ENCODE data around the gene HOXC13. TPM values are rescaled to one million over a fixed set of nuclear protein-coding genes. Genes with fewer than 3 reads are reported as not detected.
A peak's percentile ranks its signal among the peaks of the same experiment; 100 is the strongest.

HOXC13 gene
- total RNA-seq, 1 experiment from 2014 or later: 93.5 TPM

- Histone ChIP-seq H3K27ac (ENCODE audit: low read length) (peak overlapping the region; percentile 99), H3K9me3 (ENCODE audit: control insufficient read depth, insufficient read depth, low read depth, low read length) (no peaks in the 10 kb centered on the region), H3K4me3 (ENCODE audit: low read depth in 2 of 2, low read length in 2 of 2) (peak overlapping the region; percentile 66 to 67), H3K4me1 (ENCODE audit: control insufficient read depth, insufficient read depth, low read length) (peaks cover 17% of the 10 kb centered on the region), H3K27me3 (ENCODE audit: control insufficient read depth, insufficient read depth, low read length) (no peaks in the 10 kb centered on the region), H3K36me3 (ENCODE audit: control insufficient read depth, insufficient read depth, low read length) (no peaks in the 10 kb centered on the region)
- ChIA-PET POLR2A (interaction anchor here (1.0 to 1.6 kb wide), 2 partner anchors 10 to 14 kb away, joined by 5 to 16 read pairs; partner anchors contain the start of gene HOXC9), CTCF (interaction anchor here (0.6 to 1.2 kb wide), 6 partner anchors 12 to 232 kb away, joined by 3 to 14 read pairs (median 8); partner anchors contain the start of gene HOXC9)
- BruUV-seq (replicated peaks): no TSS peak
- in situ Hi-C loops (cut with HindIII; ENCODE audit: low pct_unique_long_range_greater_than_20kb, low sequenced_read_pairs): no loop called here
- intact Hi-C loops (cut with micrococcal nuclease; ENCODE audit: unreplicated experiment): no loop called here
- TF ChIP-seq TCF7L2 (IDR thresholded peaks at IDR 0.05; ENCODE audit: low read depth, low read length): no peak
- no peak for TF ChIP-seq POLR2AphosphoS5 (IDR thresholded peaks at IDR 0.05; ENCODE audit: low read depth, low read length)
- TF ChIP-seq SIN3A (IDR thresholded peaks at IDR 0.05; ENCODE audit: borderline replicate concordance, insufficient read depth, low read depth, low read length): no peak
- no peak for TF ChIP-seq CTCF (IDR thresholded peaks at IDR 0.05)
- TF ChIP-seq REST (IDR thresholded peaks at IDR 0.05; ENCODE audit: insufficient read depth in 1 of 2, low read depth in 2 of 2, low read length in 1 of 2): no peak
- DNase-seq (ENCODE audit: low read depth, low spot score): no peak
- no peak for ATAC-seq
Measured at GRCh38 chr12:53985692-53985993, 47.0 kb downstream of the HOXC13 start.

- DNase-seq (ENCODE audit: low read depth, low spot score) (no peak), ATAC-seq (no peak; the same call in 1 of the 2 replicates)
- ChIA-PET CTCF (interaction anchor here (0.8 kb wide), 1 partner anchor 232 kb away, joined by 3 read pairs; no protein-coding TSS in a partner anchor), POLR2A (interaction anchor here (0.6 to 1.6 kb wide), 5 partner anchors 13 to 206 kb away, joined by 3 to 7 read pairs (median 5); partner anchors contain the start of gene HOXC9)
- Histone ChIP-seq H3K9me3 (ENCODE audit: control insufficient read depth, insufficient read depth, low read depth, low read length) (no peaks in the 10 kb centered on the region), H3K27me3 (ENCODE audit: control insufficient read depth, insufficient read depth, low read length) (no peaks in the 10 kb centered on the region), H3K36me3 (ENCODE audit: control insufficient read depth, insufficient read depth, low read length) (no peaks in the 10 kb centered on the region), H3K27ac (ENCODE audit: low read length) (peak overlapping the region; percentile 99), H3K4me1 (ENCODE audit: control insufficient read depth, insufficient read depth, low read length) (peaks cover 12% of the 10 kb centered on the region), H3K4me3 (ENCODE audit: low read depth in 2 of 2, low read length in 2 of 2) (peak overlapping the region; percentile 66 to 67)
- intact Hi-C loops (cut with micrococcal nuclease; ENCODE audit: unreplicated experiment) (no loop called here), in situ Hi-C loops (cut with HindIII; ENCODE audit: low pct_unique_long_range_greater_than_20kb, low sequenced_read_pairs) (no loop called here)
- no peak; the same call in 1 of the 2 replicates for TF ChIP-seq SIN3A (IDR thresholded peaks at IDR 0.05; ENCODE audit: borderline replicate concordance, insufficient read depth, low read depth, low read length)
- no peak for TF ChIP-seq TCF7L2 (IDR thresholded peaks at IDR 0.05; ENCODE audit: low read depth, low read length)
- TF ChIP-seq POLR2AphosphoS5 (IDR thresholded peaks at IDR 0.05; ENCODE audit: low read depth, low read length): no peak; the same call in none of the 2 replicates
- TF ChIP-seq CTCF (IDR thresholded peaks at IDR 0.05): no peak
- no peak; a peak in 1 of 4 replicates for TF ChIP-seq REST (IDR thresholded peaks at IDR 0.05; ENCODE audit: insufficient read depth in 1 of 2, low read depth in 2 of 2, low read length in 1 of 2)
- no TSS peak for BruUV-seq (replicated peaks)
Measured at GRCh38 chr12:53985994-53986685, 47.5 kb downstream of the HOXC13 start.

Data from Panc1 (cell line).